Measurements from ENCODE around the gene PSMG3.

PSMG3 gene

DNA sequence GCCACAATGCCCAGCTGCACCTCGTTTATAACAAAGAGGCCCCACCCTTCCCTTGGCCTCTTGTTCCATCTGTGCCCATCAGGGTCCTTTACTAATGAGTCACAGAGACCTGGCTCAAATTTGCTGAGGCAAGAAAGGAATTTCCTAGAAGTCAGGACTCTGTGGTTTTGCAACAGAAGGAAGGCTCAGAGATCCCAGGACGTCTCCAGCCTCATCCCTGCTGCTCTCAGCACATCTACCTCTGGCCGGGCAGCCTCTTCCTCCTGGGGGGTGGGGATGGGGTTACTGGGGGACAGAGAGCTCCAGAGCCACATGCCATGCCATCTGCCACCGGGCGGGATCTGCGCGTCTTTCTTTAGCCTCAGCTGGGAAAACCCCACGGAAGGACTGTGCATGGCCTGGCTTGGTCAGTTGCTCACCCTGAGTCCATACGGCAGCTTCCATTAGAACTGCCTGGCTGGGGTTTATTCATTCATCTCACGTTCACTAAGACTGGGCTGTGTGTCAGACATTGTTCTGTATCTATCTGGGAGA is 41.9 kb upstream of the PSMG3 start (continued):
- TF ChIP-seq, protein P1, sequence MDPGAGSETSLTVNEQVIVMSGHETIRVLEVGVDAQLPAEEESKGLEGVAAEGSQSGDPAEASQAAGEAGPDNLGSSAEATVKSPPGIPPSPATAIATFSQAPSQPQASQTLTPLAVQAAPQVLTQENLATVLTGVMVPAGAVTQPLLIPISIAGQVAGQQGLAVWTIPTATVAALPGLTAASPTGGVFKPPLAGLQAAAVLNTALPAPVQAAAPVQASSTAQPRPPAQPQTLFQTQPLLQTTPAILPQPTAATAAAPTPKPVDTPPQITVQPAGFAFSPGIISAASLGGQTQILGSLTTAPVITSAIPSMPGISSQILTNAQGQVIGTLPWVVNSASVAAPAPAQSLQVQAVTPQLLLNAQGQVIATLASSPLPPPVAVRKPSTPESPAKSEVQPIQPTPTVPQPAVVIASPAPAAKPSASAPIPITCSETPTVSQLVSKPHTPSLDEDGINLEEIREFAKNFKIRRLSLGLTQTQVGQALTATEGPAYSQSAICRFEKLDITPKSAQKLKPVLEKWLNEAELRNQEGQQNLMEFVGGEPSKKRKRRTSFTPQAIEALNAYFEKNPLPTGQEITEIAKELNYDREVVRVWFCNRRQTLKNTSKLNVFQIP (CRISPR knock-in tag; IDR thresholded peaks at IDR 0.05; ENCODE audit: borderline replicate concordance, low read depth): no peak
- TF ChIP-seq ARNTL (CRISPR knock-in tag; IDR thresholded peaks at IDR 0.05; ENCODE audit: borderline replicate concordance, low read depth) (no peak), ZFP3 (CRISPR knock-in tag; IDR thresholded peaks at IDR 0.05) (no peak)

DNA sequence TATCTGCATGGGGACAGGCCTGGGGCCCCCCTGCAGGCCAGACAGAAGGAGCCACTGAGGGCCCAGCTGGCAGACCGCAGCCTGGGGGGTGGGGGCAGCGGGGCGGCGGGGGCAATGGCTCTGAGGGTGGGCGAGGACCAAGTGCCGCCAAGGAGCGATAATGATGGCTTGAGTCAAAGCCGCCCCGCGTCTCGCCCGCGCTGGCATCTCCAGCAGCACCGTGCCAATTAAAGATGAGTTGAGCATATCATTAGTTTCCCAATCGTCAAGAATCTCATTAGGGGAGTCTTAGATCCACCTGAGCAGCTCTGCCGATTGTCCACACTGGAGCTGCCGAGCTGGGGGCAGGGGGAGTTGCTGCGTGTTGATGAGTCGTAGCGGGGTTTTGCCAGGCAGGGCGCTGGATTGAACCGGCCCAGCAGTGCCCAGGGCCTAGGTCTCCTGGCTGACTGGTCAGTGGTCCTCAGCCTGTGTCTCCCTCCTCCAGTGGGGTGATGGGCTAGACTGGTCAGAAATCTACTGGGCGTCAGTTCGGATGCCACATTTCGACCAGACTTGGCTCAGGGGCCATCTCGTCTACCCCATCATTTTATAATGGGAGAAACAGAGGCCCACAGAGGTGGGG is 41.0 kb upstream of the PSMG3 start:
- ATAC-seq: no peak
- TF ChIP-seq, protein P2, sequence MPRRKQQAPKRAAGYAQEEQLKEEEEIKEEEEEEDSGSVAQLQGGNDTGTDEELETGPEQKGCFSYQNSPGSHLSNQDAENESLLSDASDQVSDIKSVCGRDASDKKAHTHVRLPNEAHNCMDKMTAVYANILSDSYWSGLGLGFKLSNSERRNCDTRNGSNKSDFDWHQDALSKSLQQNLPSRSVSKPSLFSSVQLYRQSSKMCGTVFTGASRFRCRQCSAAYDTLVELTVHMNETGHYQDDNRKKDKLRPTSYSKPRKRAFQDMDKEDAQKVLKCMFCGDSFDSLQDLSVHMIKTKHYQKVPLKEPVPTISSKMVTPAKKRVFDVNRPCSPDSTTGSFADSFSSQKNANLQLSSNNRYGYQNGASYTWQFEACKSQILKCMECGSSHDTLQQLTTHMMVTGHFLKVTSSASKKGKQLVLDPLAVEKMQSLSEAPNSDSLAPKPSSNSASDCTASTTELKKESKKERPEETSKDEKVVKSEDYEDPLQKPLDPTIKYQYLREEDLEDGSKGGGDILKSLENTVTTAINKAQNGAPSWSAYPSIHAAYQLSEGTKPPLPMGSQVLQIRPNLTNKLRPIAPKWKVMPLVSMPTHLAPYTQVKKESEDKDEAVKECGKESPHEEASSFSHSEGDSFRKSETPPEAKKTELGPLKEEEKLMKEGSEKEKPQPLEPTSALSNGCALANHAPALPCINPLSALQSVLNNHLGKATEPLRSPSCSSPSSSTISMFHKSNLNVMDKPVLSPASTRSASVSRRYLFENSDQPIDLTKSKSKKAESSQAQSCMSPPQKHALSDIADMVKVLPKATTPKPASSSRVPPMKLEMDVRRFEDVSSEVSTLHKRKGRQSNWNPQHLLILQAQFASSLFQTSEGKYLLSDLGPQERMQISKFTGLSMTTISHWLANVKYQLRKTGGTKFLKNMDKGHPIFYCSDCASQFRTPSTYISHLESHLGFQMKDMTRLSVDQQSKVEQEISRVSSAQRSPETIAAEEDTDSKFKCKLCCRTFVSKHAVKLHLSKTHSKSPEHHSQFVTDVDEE (CRISPR knock-in tag; IDR thresholded peaks at IDR 0.05): no peak
- no peak for TF ChIP-seq ISL1 (CRISPR knock-in tag; IDR thresholded peaks at IDR 0.05)

DNA sequence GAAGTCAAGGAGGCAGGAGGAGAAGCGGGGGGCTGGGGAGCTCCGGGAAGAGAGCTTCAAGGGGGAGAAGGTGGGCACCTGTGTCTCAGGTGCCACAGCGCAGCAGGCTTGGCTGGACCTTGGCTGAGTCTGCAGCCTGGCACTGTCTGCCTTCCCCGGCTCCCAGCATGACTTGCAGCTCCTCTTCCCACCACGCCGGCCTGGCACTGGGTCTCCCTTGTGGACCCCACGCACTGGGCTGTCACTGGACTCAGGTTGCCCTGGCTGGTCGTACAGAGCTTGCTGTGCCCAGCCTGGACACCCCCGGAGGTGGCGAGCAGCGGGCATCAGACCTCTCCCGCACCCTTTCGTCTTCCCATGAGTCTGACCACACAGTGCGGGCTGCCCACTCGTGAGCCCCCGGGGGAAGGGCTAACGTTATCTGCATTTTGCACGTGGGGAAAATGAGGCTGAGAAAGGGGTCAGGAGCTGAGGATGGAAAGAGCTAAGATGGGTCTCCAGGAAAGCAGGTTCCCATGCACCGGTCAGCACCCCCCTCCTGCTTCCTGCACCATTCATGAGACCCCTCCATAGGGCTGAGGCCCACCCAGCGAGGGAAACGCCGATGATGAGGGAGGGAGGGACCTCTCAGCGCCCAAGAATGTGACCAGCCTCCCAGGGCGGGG is 40.3 kb upstream of the PSMG3 start:
- TF ChIP-seq, protein P3, sequence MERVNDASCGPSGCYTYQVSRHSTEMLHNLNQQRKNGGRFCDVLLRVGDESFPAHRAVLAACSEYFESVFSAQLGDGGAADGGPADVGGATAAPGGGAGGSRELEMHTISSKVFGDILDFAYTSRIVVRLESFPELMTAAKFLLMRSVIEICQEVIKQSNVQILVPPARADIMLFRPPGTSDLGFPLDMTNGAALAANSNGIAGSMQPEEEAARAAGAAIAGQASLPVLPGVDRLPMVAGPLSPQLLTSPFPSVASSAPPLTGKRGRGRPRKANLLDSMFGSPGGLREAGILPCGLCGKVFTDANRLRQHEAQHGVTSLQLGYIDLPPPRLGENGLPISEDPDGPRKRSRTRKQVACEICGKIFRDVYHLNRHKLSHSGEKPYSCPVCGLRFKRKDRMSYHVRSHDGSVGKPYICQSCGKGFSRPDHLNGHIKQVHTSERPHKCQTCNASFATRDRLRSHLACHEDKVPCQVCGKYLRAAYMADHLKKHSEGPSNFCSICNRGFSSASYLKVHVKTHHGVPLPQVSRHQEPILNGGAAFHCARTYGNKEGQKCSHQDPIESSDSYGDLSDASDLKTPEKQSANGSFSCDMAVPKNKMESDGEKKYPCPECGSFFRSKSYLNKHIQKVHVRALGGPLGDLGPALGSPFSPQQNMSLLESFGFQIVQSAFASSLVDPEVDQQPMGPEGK (CRISPR knock-in tag; IDR thresholded peaks at IDR 0.05; ENCODE audit: borderline replicate concordance): no peak
- no peak for TF ChIP-seq ZNF565 (CRISPR knock-in tag; conservative IDR thresholded peaks at IDR 0.05; ENCODE audit: low read depth)
- TF ChIP-seq PPARA (CRISPR knock-in tag; IDR thresholded peaks at IDR 0.05; ENCODE audit: borderline replicate concordance): no peak
- TF ChIP-seq ARNTL (CRISPR knock-in tag; IDR thresholded peaks at IDR 0.05; ENCODE audit: borderline replicate concordance, low read depth): no peak
- no peak for ATAC-seq

DNA sequence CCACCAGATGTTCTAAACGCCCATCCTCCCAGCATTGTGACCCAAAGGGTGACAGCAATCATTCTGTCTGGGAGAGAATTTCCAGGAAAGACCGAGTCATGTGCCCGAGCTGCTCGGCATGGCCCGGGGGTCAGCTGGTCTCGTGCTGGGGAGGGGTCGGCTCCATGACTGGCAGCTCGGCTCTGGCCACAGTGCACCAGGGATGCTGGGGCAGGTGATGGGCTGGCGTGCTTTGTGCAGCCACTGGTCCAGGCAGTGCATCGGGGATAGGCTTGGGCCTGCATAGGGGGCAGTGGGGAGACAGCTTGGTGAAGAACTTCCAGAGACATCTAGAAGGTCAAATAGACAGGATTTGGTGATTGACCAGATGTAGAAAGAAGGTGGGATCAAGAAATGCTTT is 39.2 kb upstream of the PSMG3 start:
- ATAC-seq: no peak
- no peak for TF ChIP-seq RARB (CRISPR knock-in tag; IDR thresholded peaks at IDR 0.05)
- TF ChIP-seq GLIS3 (CRISPR knock-in tag; IDR thresholded peaks at IDR 0.05): no peak
- no peak for TF ChIP-seq TOX (CRISPR knock-in tag; IDR thresholded peaks at IDR 0.05; ENCODE audit: borderline replicate concordance)
- no peak for TF ChIP-seq ZFP3 (CRISPR knock-in tag; IDR thresholded peaks at IDR 0.05)
- TF ChIP-seq, protein P3 (CRISPR knock-in tag; IDR thresholded peaks at IDR 0.05; ENCODE audit: borderline replicate concordance): no peak
- TF ChIP-seq, protein P2 (CRISPR knock-in tag; IDR thresholded peaks at IDR 0.05): no peak
- no peak for TF ChIP-seq PPARA (CRISPR knock-in tag; IDR thresholded peaks at IDR 0.05; ENCODE audit: borderline replicate concordance)

Data from SK-N-SH treated with all-trans-retinoic acid at 6 μM for 48 hours (cell line).